ENCODE data around the gene VASN. TPM values are rescaled to one million over a fixed set of nuclear protein-coding genes. Genes with fewer than 3 reads are reported as not detected.

The VASN gene
- total RNA-seq, 4 donors from 2014 or later: 7.1 to 31.3 (median 21.7) TPM

GRCh38 chr16:4369007-4369733 lies 2.5 kb upstream of the VASN start:
- Histone ChIP-seq H3K27me3 (no peaks in the 10 kb centered on the region), H3K9me3 (no peaks in the 10 kb centered on the region), H3K36me3 (peaks cover 2 to 21% (median 17%) of the 10 kb centered on the region in 4 donors), H3K4me1 (peaks cover 28 to 51% (median 45%) of the 10 kb centered on the region in 4 donors), H3K27ac (replicated peaks in 1 of 4) (no peak overlapping the region), H3K4me3 (no peak overlapping the region)
- no peak for DNase-seq (ENCODE audit: extremely low spot score)
- intact Hi-C loops (cut with DNase I): no loop called here
- 92% methylated on average over 2 of the region's 13 CpGs for WGBS
- TF ChIP-seq CTCF (IDR thresholded peaks at IDR 0.05): no peak
- no peak for TF ChIP-seq POLR2A (IDR thresholded peaks at IDR 0.05; ENCODE audit: low read depth)
- TF ChIP-seq POLR2AphosphoS5 (IDR thresholded peaks at IDR 0.05): no peak
- no peak for TF ChIP-seq EP300 (IDR thresholded peaks at IDR 0.05)

GRCh38 chr16:4370151-4370550 lies 1.5 kb upstream of the VASN start:
- Histone ChIP-seq H3K36me3 (peaks cover 0 to 11% (median 7%) of the 10 kb centered on the region in 4 donors), H3K4me1 (peaks cover 38 to 61% (median 55%) of the 10 kb centered on the region in 4 donors), H3K9me3 (no peaks in the 10 kb centered on the region), H3K4me3 (no peak overlapping the region), H3K27me3 (no peaks in the 10 kb centered on the region), H3K27ac (replicated peaks in 1 of 4) (peak overlapping the region; percentile 82 to 90 (median 84))
- TF ChIP-seq POLR2A (IDR thresholded peaks at IDR 0.05; ENCODE audit: low read depth): no peak
- TF ChIP-seq CTCF (IDR thresholded peaks at IDR 0.05): no peak
- no peak for TF ChIP-seq POLR2AphosphoS5 (IDR thresholded peaks at IDR 0.05)
- no peak for TF ChIP-seq EP300 (IDR thresholded peaks at IDR 0.05)
- intact Hi-C loops (cut with DNase I): no loop called here
- WGBS: 92% methylated on average over 3 of the region's 3 CpGs
- DNase-seq (ENCODE audit: extremely low spot score): no peak

- no peak for DNase-seq (ENCODE audit: extremely low spot score)
- Histone ChIP-seq H3K27me3 (no peaks in the 10 kb centered on the region), H3K9me3 (no peaks in the 10 kb centered on the region), H3K4me1 (peaks cover 44 to 67% (median 61%) of the 10 kb centered on the region in 4 donors), H3K4me3 (peak overlapping the region in 3 of 4 donors; percentile 66 to 72 (median 69)), H3K36me3 (peaks cover 0 to 5% (median under 1%) of the 10 kb centered on the region in 4 donors), H3K27ac (replicated peaks in 1 of 4) (peak overlapping the region; percentile 82 to 90 (median 84))
- 71% methylated on average over 7 of the region's 14 CpGs for WGBS
- intact Hi-C loops (cut with DNase I): no loop called here
- TF ChIP-seq CTCF (IDR thresholded peaks at IDR 0.05) (no peak), POLR2A (IDR thresholded peaks at IDR 0.05; ENCODE audit: low read depth) (no peak), POLR2AphosphoS5 (IDR thresholded peaks at IDR 0.05) (no peak), EP300 (IDR thresholded peaks at IDR 0.05) (no peak)
Observed at GRCh38 chr16:4370570-4371356, 885 bp upstream of the VASN start.

GRCh38 chr16:4372001-4372577 lies 441 bp downstream of the VASN start:
- 10% methylated on average over 4 of the region's 43 CpGs for WGBS
- peaks cover 57 to 80% (median 74%) of the 10 kb centered on the region in 4 donors for H3K4me1 ChIP-seq

More at GRCh38 chr16:4372001-4372577, 441 bp downstream of the VASN start:
- no peak for TF ChIP-seq POLR2AphosphoS5 (IDR thresholded peaks at IDR 0.05)
- no peak for TF ChIP-seq CTCF (IDR thresholded peaks at IDR 0.05)
- no peak for TF ChIP-seq EP300 (IDR thresholded peaks at IDR 0.05)
- no peak for TF ChIP-seq POLR2A (IDR thresholded peaks at IDR 0.05; ENCODE audit: low read depth)
- Histone ChIP-seq H3K9me3 (no peaks in the 10 kb centered on the region), H3K36me3 (peaks cover 0 to 1% (median 0%) of the 10 kb centered on the region in 4 donors), H3K4me3 (peak overlapping the region; percentile 66 to 75 (median 70)), H3K27me3 (no peaks in the 10 kb centered on the region), H3K27ac (replicated peaks in 1 of 4) (peak overlapping the region; percentile 82 to 90 (median 84))
- DNase-seq (ENCODE audit: extremely low spot score): no peak
- intact Hi-C loops (cut with DNase I): no loop called here
